NCI-H510A treated with DMSO at 0.1 percent for 48 hours (cell line): ENCODE data around the gene PSEN2.
"Not testable (repeated sequence)": the region's sequence is repeated elsewhere in the genome, so short reads cannot be mapped to it uniquely, and the experiment has no call there.

Source experiments
- DNase-seq: peaks from one replicate; lab custom pipeline; 2025; lab: John Stamatoyannopoulos, UW

Gene PSEN2

GRCh38 chr1:226916497-226916896 lies 46.1 kb downstream of the PSEN2 start:
- no peak for DNase-seq

DNA sequence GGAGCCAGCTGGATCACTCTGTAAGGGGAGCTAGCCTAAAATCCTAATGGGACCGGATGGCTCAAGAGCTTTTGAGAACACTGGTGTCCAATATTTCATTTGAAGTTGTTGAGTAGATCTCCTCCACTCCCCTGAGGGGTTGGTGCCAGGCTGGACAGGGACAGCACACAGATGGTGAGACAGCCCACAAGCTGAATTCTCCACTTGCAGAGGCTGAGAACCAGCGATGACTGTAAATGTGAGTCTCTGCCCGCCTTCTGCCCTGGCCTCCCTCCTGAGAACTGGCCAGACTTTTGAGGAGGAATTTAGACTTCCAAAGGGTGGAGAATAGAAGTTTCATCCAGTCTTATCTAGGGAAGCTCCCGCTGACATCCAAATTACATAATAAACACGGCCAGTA lies 49.2 kb downstream of the PSEN2 start:
- DNase-seq, result no peak

DNA sequence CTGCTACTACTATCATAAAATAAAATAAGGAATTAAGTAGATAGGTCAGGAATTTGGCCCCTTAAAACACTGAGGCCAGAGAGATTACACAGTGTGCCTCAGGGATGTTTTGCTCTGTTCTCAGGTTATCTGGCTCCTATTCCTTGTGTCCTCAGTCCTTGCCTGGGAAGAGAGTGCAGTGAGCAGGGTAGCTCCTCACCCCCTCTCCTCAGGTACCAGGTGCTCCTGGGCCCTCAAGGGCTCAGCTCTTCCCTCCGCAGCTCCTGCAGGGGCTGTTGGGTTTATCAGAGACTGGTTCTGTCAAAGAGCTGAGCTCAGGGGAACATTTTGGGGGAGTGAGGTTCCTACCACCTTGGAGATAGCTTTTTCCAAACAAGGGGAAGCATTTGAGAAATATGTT lies 49.6 kb downstream of the PSEN2 start:
- no peak for DNase-seq

GRCh38 chr1:226920446-226920894 lies 50.1 kb downstream of the PSEN2 start:
- DNase-seq, result no peak

- no peak for DNase-seq
Measured at GRCh38 chr1:226921504-226921903, 51.1 kb downstream of the PSEN2 start.

- not testable (repeated sequence) for DNase-seq
Measured at GRCh38 chr1:226929260-226930111, 59.1 kb downstream of the PSEN2 start.

DNA sequence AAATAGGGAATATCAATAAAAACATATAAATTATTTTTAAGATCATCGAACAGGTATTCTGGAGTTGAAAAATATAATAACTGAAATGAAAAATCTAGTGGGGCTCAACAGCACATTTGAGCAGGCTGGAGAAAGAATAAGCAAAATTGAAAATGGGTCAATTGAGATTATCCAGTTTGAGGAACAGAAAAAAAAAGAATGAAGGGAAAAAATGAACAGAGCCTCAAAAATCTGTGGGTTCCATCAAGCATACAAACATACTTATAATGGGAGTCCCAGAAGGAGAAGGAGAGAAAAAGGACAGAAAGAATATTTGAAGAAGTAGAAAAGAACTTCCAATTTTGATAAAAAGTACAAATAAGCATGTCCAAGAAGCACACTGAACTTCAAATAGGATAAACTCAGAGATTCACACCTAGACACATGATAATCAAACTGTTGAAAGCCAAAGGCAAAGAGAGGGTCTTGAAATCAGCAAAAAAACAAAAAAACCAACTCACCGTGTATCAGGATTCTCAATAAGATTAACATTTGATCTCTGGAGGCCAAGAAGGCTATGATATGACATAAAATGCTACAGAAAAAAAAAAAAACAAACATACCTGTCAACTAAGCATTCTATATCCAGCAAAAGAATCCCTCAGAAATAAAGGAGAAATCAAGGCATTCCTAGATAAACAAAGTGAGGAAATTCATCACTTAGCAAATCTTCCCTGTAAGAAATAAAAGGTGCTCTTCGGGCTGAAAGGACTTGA lies 64.2 kb downstream of the PSEN2 start:
- no peak for DNase-seq

DNA sequence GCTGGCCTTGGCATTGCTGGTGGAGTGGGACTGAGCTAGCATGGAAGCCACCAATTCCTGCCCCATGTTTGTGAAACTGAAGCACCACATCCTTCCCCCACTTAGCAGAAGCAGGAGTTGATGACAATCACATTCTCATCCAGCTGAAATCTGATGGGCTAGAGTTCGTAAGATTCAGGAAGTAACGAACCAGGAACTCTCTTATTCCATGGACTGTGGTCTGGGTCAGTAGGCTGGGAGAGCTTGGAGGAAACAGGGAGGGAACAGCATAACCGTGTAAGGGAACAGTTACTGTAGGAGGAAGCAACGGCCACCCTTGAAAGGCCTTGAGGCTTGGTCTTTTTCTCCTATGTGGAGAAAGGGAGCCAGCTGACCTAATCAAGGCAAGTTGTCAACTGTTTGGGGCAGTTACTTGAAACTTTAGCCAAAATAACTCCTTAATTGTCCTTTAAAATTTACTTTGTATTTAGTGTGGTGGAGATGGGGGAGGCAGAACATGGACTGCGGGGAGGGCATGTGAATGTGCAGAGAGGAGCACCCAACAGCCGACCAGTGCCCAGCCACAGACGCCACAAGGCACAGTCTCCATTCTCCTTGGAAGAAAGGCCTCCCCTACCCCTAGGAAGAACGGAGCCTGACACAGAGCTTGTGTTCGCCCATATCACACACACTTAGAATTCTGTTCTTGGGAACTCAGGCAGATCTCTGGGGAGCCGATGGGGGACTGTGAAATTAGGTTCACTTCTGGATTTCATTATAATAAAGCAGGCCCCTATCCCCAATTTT lies 67.7 kb downstream of the PSEN2 start:
- DNase-seq, result no peak

GRCh38 chr1:226938903-226939437 lies 68.6 kb downstream of the PSEN2 start:
- peak; percentile 22 for DNase-seq

GRCh38 chr1:226939438-226940028 lies 69.1 kb downstream of the PSEN2 start:
- peak; percentile 90 for DNase-seq

- DNase-seq, result peak; percentile 99
Measured at GRCh38 chr1:226940029-226940805, 69.8 kb downstream of the PSEN2 start, which contains the start of gene COQ8A. Gene COQ8A (plus strand): TSS chr1:226940294. CDS start chr1:226961386, 21,092 bp downstream.

GRCh38 chr1:226940806-226941067 lies 70.3 kb downstream of the PSEN2 start:
- DNase-seq, result no peak

- DNase-seq, result no peak
Measured at GRCh38 chr1:226942392-226942791, 72.0 kb downstream of the PSEN2 start.

DNA sequence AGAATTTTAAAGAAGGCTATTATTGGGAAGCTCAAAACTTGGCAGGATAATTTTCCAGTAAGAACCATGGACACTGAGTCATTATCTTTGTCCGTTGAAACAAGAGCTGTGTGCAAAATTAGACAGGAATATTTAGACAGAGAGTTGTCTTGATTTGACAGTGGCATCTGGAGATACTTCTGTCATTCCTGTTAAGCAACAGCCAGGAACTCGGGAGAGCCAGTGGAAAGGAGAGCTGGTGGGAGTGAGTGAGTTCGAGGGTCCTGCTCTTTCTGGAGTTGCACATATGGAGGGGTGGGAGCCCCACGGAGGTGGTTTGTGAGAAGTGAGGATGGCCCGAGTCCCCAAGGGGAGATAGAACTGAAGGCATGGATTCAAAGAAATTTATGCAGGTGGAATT lies 72.7 kb downstream of the PSEN2 start:
- DNase-seq, result no peak

DNA sequence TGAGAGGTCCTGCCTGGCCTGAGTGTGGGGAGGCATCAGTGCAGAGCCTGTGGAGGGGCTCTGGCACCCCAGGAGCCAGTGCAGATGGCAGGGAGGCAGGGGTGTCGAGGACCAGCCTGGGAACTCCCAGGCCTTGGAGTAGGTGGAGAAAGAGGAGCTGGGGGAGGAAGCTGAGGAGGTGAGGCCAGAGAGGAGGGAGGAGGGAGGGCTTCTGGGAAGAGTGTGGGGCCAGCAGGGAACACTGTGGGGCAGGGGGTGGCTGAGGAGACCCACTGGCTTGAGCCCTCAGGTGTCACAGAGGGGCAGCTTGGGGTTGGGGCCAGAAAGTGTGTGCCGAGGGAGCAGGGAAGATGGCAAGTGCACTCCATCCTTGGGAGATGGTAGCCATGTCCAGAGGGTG lies 73.5 kb downstream of the PSEN2 start:
- DNase-seq, result no peak

DNA sequence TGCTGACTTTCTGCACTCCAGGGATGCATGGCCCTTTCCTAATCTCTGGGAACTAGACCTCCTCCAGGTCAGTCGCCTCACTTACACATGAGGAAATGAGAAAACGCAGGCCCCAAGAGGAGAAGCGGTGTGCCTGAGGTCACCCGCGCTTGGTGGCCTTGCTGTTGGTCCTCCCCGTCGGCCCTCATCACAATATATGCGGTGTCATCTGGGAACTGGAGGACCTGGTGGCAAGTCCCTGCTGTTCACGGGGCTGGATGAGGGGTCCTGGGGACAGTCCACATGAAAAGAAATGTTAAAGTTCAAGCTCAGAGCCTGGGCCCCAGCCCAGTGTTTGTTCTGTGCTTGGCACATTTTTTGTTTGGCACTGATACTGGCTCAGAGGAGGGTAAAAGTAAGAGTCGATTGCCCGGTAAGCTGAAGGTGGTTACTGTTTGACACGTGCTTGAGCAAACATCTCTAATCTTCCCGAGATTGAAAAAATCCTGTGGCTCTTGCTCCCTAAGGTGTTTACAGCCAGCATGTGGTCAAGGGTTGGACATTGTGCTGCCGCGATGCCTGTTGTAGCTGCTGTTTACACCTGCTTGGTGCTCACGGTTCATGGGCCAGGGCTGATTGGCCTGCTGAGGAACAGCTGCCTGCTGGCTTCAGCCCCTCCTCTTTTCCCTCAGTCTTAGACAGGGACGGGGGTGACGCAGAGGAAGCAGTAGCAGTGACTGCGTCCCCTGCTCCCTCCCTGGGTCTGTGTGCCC lies 74.9 kb downstream of the PSEN2 start:
- peak; percentile 86 for DNase-seq
